BJ (cell line): Measurements from ENCODE around the gene IL11RA. TPM values are rescaled to one million over a fixed set of nuclear protein-coding genes. Genes with fewer than 3 reads are reported as not detected.
A peak's percentile ranks its signal among the peaks of the same experiment; 100 is the strongest.

ENCODE experiments used
- CTCF ChIA-PET: fragments of 350-600 bp; formaldehyde crosslinking; extraction: SDS; loops from one replicate; lab custom pipeline; 2021; ENCODE audit warnings: antibody characterized with exemption, inconsistent platforms; lab: Yijun Ruan, JAX
- POLR2A ChIA-PET: fragments of 300-600 bp; sonication (Branson Sonifier 250); formaldehyde crosslinking; extraction: SDS; loops from one replicate; lab custom pipeline; 2021; ENCODE audit warnings: antibody characterized with exemption; lab: Charles Lee
- DNase-seq: peaks from one replicate; pipeline ENCODE4 v3.0.0-alpha.2; 2011; ENCODE audit warnings: low read depth
- H3K27me3 ChIP-seq: 2 replicates; pipeline ENCODE4 v1.6.0; 2011; ENCODE audit warnings: low read length; ENCODE audit not compliant: control insufficient read depth, insufficient read depth
- H3K36me3 ChIP-seq: 2 replicates; pipeline ENCODE4 v1.5.1; 2011; ENCODE audit warnings: low read length; ENCODE audit not compliant: control insufficient read depth, insufficient read depth
- H3K4me3 ChIP-seq: 2 replicates; pipeline ENCODE4 v1.5.1; 2011; ENCODE audit warnings: low read depth, mild to moderate bottlenecking, control low read depth, low read length
- polyA plus RNA-seq: library from polyadenylated mRNA; depleted of rRNA; stranded (reverse); fragments of >200 nt; gene quantifications from 2 replicates; pipeline ENCODE4 v1.2.3, GENCODE V29; 2011
- TF ChIP-seq, protein P1 (sequence below): IDR thresholded peaks from 2 replicates; pipeline ENCODE4 v1.5.1; 2011; ENCODE audit warnings: low read depth, mild to moderate bottlenecking, control low read depth, inconsistent platforms, low read length, moderate library complexity; ENCODE audit not compliant: insufficient read depth

The IL11RA gene
- polyA plus RNA-seq, 1 experiment = 38.4 TPM

DNA sequence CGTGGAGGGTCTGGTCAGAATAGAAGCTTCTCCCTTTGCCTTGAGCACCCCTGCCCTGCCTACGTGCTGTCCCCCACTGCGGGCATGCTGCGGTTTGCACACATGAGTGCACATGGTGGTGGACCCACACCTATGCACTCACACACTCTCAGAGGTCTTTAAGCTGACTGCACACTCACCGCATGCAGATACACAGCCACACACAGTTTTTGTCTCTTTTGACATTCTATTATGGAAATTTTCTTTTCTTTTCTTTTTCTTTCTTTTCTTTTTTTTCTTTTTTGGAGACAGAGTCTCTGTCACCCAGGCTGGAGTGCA is 22.5 kb upstream of the IL11RA start:
- ChIA-PET CTCF (interaction anchor here (1.2 to 9.7 kb wide), 4 partner anchors 16 to 82 kb away, joined by 3 to 112 read pairs (median 4); partner anchors contain the start of gene RPP25L), POLR2A (no interaction called here)
- peaks cover 50% of the 10 kb centered on the region for H3K27me3 ChIP-seq
- no peaks in the 10 kb centered on the region for H3K36me3 ChIP-seq
- DNase-seq = no peak
- TF ChIP-seq, protein P1, sequence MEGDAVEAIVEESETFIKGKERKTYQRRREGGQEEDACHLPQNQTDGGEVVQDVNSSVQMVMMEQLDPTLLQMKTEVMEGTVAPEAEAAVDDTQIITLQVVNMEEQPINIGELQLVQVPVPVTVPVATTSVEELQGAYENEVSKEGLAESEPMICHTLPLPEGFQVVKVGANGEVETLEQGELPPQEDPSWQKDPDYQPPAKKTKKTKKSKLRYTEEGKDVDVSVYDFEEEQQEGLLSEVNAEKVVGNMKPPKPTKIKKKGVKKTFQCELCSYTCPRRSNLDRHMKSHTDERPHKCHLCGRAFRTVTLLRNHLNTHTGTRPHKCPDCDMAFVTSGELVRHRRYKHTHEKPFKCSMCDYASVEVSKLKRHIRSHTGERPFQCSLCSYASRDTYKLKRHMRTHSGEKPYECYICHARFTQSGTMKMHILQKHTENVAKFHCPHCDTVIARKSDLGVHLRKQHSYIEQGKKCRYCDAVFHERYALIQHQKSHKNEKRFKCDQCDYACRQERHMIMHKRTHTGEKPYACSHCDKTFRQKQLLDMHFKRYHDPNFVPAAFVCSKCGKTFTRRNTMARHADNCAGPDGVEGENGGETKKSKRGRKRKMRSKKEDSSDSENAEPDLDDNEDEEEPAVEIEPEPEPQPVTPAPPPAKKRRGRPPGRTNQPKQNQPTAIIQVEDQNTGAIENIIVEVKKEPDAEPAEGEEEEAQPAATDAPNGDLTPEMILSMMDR = no peak
- H3K4me3 ChIP-seq = no peak overlapping the region

GRCh38 chr9:34630402-34631154 is 21.4 kb upstream of the IL11RA start:
- no peaks in the 10 kb centered on the region for H3K36me3 ChIP-seq
- H3K4me3 ChIP-seq = no peak overlapping the region
- no peak for DNase-seq
- CTCF ChIA-PET = interaction anchor here (0.8 to 9.7 kb wide), 6 partner anchors 8 to 164 kb away, joined by 3 to 112 read pairs (median 4); partner anchors contain the start of genes DCTN3 and RPP25L
- peaks cover 40% of the 10 kb centered on the region for H3K27me3 ChIP-seq
- POLR2A ChIA-PET = no interaction called here
- TF ChIP-seq, protein P1 = no peak

GRCh38 chr9:34633166-34633565 is 18.8 kb upstream of the IL11RA start:
- Histone ChIP-seq H3K27me3 (peaks cover 19% of the 10 kb centered on the region), H3K4me3 (no peak overlapping the region), H3K36me3 (no peaks in the 10 kb centered on the region)
- TF ChIP-seq, protein P1 = no peak
- CTCF ChIA-PET = interaction anchor here (0.9 to 9.7 kb wide), 17 partner anchors 9 to 202 kb away, joined by 3 to 112 read pairs (median 12); partner anchors contain the start of genes DCTN3, GALT and RPP25L
- DNase-seq = no peak
- POLR2A ChIA-PET = no interaction called here

DNA sequence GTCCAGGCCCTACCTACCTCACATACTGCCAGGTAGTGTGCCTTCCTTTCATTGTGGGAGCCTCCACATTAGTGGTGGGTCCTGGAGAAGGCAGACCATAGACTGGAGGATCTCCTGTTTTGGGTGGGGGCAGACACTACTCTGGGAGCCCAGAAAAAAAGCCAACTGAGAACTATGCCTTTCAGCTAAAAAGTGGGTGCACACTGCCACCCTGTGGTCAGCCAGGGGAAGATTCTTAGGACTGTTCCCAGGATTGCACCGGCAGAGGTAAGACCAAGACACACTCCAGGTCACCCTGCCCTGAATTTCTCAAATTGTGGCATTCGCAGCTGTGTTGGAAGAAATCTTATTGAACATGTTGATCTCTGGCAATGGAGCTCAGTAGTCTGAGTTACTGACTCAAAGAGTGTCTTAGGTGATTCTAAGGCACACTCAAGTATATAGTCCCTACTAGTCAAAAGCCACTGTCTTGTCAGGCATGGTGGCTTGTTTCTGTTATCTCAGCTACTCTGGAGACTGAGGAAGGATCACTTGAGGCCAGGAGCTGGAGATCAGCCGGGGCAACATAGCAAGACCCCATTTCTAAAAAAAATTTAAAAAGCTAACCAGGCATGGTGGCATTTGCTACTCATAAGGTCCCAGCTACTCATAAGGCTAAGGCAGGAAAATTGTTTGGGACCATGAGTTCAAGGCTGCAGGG is 18.0 kb upstream of the IL11RA start:
- Histone ChIP-seq H3K36me3 (no peaks in the 10 kb centered on the region), H3K4me3 (no peak overlapping the region), H3K27me3 (peaks cover 14% of the 10 kb centered on the region)
- CTCF ChIA-PET = interaction anchor here (0.6 to 9.7 kb wide), 23 partner anchors 10 to 1381 kb away, joined by 3 to 112 read pairs (median 5); partner anchors contain the start of genes DCTN3, GALT, IL11RA and RPP25L
- TF ChIP-seq, protein P1 = peak; percentile 88
- no peak for DNase-seq
- POLR2A ChIA-PET = no interaction called here
